ENCODE data around the gene PPP1R10. TPM values are rescaled to one million over a fixed set of nuclear protein-coding genes. Genes with fewer than 3 reads are reported as not detected.

The PPP1R10 gene
- total and polyA plus RNA-seq, 2 of the 13 experiments (the other 11 are each of a cell fraction or from before 2014, with no cell fraction given), result 26.3 to 38.4 TPM

- TF ChIP-seq ZNF687 (CRISPR knock-in tag; IDR thresholded peaks at IDR 0.05) (peak; percentile 31; the same call in 1 of the 2 replicates), ZNF563 (CRISPR knock-in tag; IDR thresholded peaks at IDR 0.05) (peak; percentile 19; the same call in 1 of the 2 replicates), FOXK1 (CRISPR knock-in tag; IDR thresholded peaks at IDR 0.05; ENCODE audit: borderline replicate concordance, low read depth) (0 out of 2 replicates have a peak, but pooled peaks have one; percentile 5), ZNF713 (CRISPR knock-in tag; IDR thresholded peaks at IDR 0.05) (0 out of 2 replicates have a peak, but pooled peaks have one; percentile 50), ZNF567 (CRISPR knock-in tag; IDR thresholded peaks at IDR 0.05; ENCODE audit: borderline replicate concordance) (0 out of 2 replicates have a peak, but pooled peaks have one; percentile 5), ZNF841 (CRISPR knock-in tag; IDR thresholded peaks at IDR 0.05; ENCODE audit: borderline replicate concordance) (no peak), ZNF383 (CRISPR knock-in tag; IDR thresholded peaks at IDR 0.05; ENCODE audit: borderline replicate concordance) (no peak), AGO2 (optimal IDR thresholded peaks at IDR 0.05; ENCODE audit: low read depth, low read length) (peak; percentile 56), ZNF546 (CRISPR knock-in tag; conservative IDR thresholded peaks at IDR 0.05) (0 out of 2 replicates have a peak, but pooled peaks have one; percentile 80), ZNF619 (CRISPR knock-in tag; IDR thresholded peaks at IDR 0.05) (0 out of 2 replicates have a peak, but pooled peaks have one; percentile 27), ARNTL (CRISPR knock-in tag; IDR thresholded peaks at IDR 0.05) (0 out of 2 replicates have a peak, but pooled peaks have one; percentile 17), ZSCAN22 (CRISPR knock-in tag; IDR thresholded peaks at IDR 0.05) (peak; percentile 67; the same call in 1 of the 2 replicates), DPF2 (CRISPR knock-in tag; IDR thresholded peaks at IDR 0.05; ENCODE audit: borderline replicate concordance, low read depth) (0 out of 2 replicates have a peak, but pooled peaks have one; percentile 44), ZBTB46 (CRISPR knock-in tag; IDR thresholded peaks at IDR 0.05; ENCODE audit: borderline replicate concordance) (no peak), ATF6 (CRISPR knock-in tag; conservative IDR thresholded peaks at IDR 0.05) (0 out of 2 replicates have a peak, but pooled peaks have one; percentile 16), GABPA (IDR thresholded peaks at IDR 0.05; ENCODE audit: low read depth, low read length) (peak; percentile 22; the same call in 1 of the 2 replicates), GABPA (CRISPR knock-in tag; IDR thresholded peaks at IDR 0.05; ENCODE audit: low read depth) (no peak), NR2F2 (IDR thresholded peaks at IDR 0.05; ENCODE audit: borderline replicate concordance, low read depth) (0 out of 2 replicates have a peak, but pooled peaks have one; percentile 10), SKI (IDR thresholded peaks at IDR 0.05; ENCODE audit: partially characterized antibody) (no peak), ZBTB8A (CRISPR knock-in tag; IDR thresholded peaks at IDR 0.05; ENCODE audit: borderline replicate concordance, low read depth) (0 out of 2 replicates have a peak, but pooled peaks have one; percentile 62), POLR2AphosphoS5 (IDR thresholded peaks at IDR 0.05; ENCODE audit: low read depth, low read length) (no peak)
Measured at GRCh38 chr6:30555816-30556065, 61.3 kb downstream of the PPP1R10 start (continued).
